Stimulated activated CD4-positive, alpha-beta T cell treated with anti-CD3 and anti-CD28 coated beads, TNF-alpha, amount 100 ng/mL, for 4 hours (primary cell): Measurements from ENCODE around the gene SRGAP3.

Experiments
- DNase-seq, 3 experiments: peaks; one replicate each; pipeline ENCODE4 v3.0.0-alpha.2; 2020; ENCODE audit warnings: low read depth in 3 of 3

Gene SRGAP3

GRCh38 chr3:9015250-9015649, 234.2 kb downstream of the SRGAP3 start:
- no peak for DNase-seq

GRCh38 chr3:9013782-9014563, 235.5 kb downstream of the SRGAP3 start:
- DNase-seq, result no peak

- DNase-seq, result no peak
Observed at GRCh38 chr3:9012521-9012920, 236.9 kb downstream of the SRGAP3 start.

GRCh38 chr3:9009976-9010545, 239.4 kb downstream of the SRGAP3 start:
- DNase-seq, result no peak

- DNase-seq, result no peak
Observed at GRCh38 chr3:9008550-9009255, 240.7 kb downstream of the SRGAP3 start.

- no peak for DNase-seq
Observed at GRCh38 chr3:9007928-9008327, 241.5 kb downstream of the SRGAP3 start.

- DNase-seq, result no peak
Observed at GRCh38 chr3:9007213-9007612, 242.2 kb downstream of the SRGAP3 start.

- DNase-seq, result no peak
Observed at GRCh38 chr3:9000041-9000440, 249.4 kb downstream of the SRGAP3 start.

GRCh38 chr3:8997151-8997550, 252.3 kb downstream of the SRGAP3 start:
- no peak for DNase-seq

GRCh38 chr3:8996681-8997121, 252.7 kb downstream of the SRGAP3 start:
- no peak for DNase-seq

- DNase-seq, result no peak
Observed at GRCh38 chr3:8996216-8996615, 253.2 kb downstream of the SRGAP3 start.

- DNase-seq, result no peak
Observed at GRCh38 chr3:8994226-8994625, 255.2 kb downstream of the SRGAP3 start.

GRCh38 chr3:8993331-8993730, 256.1 kb downstream of the SRGAP3 start:
- no peak for DNase-seq

- DNase-seq, result no peak
Observed at GRCh38 chr3:8992854-8993253, 256.6 kb downstream of the SRGAP3 start.

- no peak for DNase-seq
Observed at GRCh38 chr3:8992199-8992598, 257.2 kb downstream of the SRGAP3 start.

GRCh38 chr3:8990266-8991215, 258.9 kb downstream of the SRGAP3 start:
- DNase-seq, result no peak

GRCh38 chr3:8988791-8989558, 260.5 kb downstream of the SRGAP3 start:
- DNase-seq, result no peak

- DNase-seq, result no peak
Observed at GRCh38 chr3:8988384-8988655, 261.1 kb downstream of the SRGAP3 start.

- peak in 2 of 3 experiments; percentile 23 to 38 for DNase-seq
Observed at GRCh38 chr3:8987645-8988383, 261.6 kb downstream of the SRGAP3 start.

GRCh38 chr3:8987226-8987625, 262.2 kb downstream of the SRGAP3 start:
- DNase-seq, result no peak
